ENCODE data around the gene PTPRE. TPM values are rescaled to one million over a fixed set of nuclear protein-coding genes. Genes with fewer than 3 reads are reported as not detected.

The PTPRE gene
- total and polyA plus RNA-seq, 8 donors, result 6.8 to 88.7 (median 9.3) TPM

- H3K4me3 ChIP-seq, result no peak overlapping the region
- no peaks in the 10 kb centered on the region for H3K36me3 ChIP-seq
- DNase-seq (no peak), ATAC-seq (no peak)
- H3K4me1 ChIP-seq, result no peaks in the 10 kb centered on the region
- TF ChIP-seq CTCF (IDR thresholded peaks at IDR 0.05), result no peak
- no peaks in the 10 kb centered on the region for H3K27me3 ChIP-seq
- H3K27ac ChIP-seq, result no peak overlapping the region
- intact Hi-C loops (cut with DNase I), result no loop called here
- no peaks in the 10 kb centered on the region for H3K9me3 ChIP-seq
Measured at GRCh38 chr10:128095753-128096469, 189.0 kb downstream of the PTPRE start.

GRCh38 chr10:128096486-128097199 lies 189.7 kb downstream of the PTPRE start:
- Histone ChIP-seq H3K27me3 (no peaks in the 10 kb centered on the region), H3K9me3 (no peaks in the 10 kb centered on the region), H3K4me1 (no peaks in the 10 kb centered on the region), H3K4me3 (no peak overlapping the region), H3K27ac (no peak overlapping the region), H3K36me3 (no peaks in the 10 kb centered on the region)
- DNase-seq (no peak), ATAC-seq (no peak)
- no peak for TF ChIP-seq CTCF (IDR thresholded peaks at IDR 0.05)
- intact Hi-C loops (cut with DNase I), result no loop called here

DNA sequence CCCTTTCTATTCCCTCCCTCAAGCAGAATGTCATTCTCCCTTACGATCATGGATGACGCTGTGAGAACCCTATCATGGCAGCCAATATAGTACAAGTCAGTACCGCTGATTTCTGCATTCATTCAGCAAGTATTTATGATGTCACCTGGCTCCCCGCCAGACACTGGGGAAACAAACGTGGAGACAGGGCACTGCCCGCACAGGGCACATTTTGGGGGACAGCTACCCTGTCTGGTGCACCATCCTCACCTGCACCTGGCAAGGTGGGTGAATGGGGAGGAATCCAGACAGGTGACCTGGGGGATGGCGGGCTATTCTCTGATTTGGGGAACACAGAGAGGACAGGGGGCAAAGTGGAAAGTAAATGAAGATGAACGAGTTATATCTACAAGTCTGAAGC lies 190.9 kb downstream of the PTPRE start:
- H3K4me1 ChIP-seq, result peaks cover 0 to 2% of the 10 kb centered on the region in 2 donors
- no peak overlapping the region for H3K4me3 ChIP-seq
- no peaks in the 10 kb centered on the region for H3K36me3 ChIP-seq
- intact Hi-C loops (cut with DNase I), result no loop called here
- no peak for TF ChIP-seq CTCF (IDR thresholded peaks at IDR 0.05)
- H3K27ac ChIP-seq, result no peak overlapping the region
- no peak for DNase-seq
- no peaks in the 10 kb centered on the region for H3K9me3 ChIP-seq
- no peaks in the 10 kb centered on the region for H3K27me3 ChIP-seq
- ATAC-seq, result no peak

- peaks cover 0 to 5% of the 10 kb centered on the region in 2 donors for H3K4me1 ChIP-seq
- H3K4me3 ChIP-seq, result no peak overlapping the region
- H3K9me3 ChIP-seq, result no peaks in the 10 kb centered on the region
- ATAC-seq (no peak), DNase-seq (no peak)
- no peaks in the 10 kb centered on the region for H3K27me3 ChIP-seq
- intact Hi-C loops (cut with DNase I), result no loop called here
- no peaks in the 10 kb centered on the region for H3K36me3 ChIP-seq
- no peak for TF ChIP-seq CTCF (IDR thresholded peaks at IDR 0.05)
- H3K27ac ChIP-seq, result no peak overlapping the region
Measured at GRCh38 chr10:128098631-128099030, 191.7 kb downstream of the PTPRE start.

DNA sequence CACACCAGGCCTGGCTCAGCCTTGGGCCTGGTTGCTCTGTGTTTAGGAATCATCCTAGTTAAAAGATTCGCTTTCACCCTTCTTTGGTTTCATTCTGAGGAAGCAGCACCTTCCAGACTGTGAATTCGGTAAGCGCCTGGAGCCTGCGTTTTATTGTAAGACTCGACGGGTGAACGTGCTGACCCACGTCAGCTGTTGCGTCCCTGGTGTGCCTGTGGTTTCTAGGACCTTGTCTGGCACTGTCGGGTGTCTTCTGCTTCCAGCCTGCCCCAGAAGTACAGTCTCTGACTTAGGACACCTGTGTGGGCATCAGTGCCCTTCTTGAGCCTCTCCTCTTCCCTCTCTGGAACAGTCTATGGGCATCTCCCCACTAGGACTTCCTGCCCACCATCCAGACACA lies 193.0 kb downstream of the PTPRE start:
- intact Hi-C loops (cut with DNase I), result no loop called here
- ATAC-seq (no peak), DNase-seq (no peak)
- peaks cover 0 to 5% of the 10 kb centered on the region in 2 donors for H3K36me3 ChIP-seq
- no peak overlapping the region for H3K27ac ChIP-seq
- no peaks in the 10 kb centered on the region for H3K9me3 ChIP-seq
- peaks cover 0 to 5% of the 10 kb centered on the region in 2 donors for H3K4me1 ChIP-seq
- TF ChIP-seq CTCF (IDR thresholded peaks at IDR 0.05), result no peak
- H3K4me3 ChIP-seq, result no peak overlapping the region
- no peaks in the 10 kb centered on the region for H3K27me3 ChIP-seq
